Activated CD4-positive, alpha-beta T cell treated with anti-CD3 and anti-CD28 coated beads for 1 hour (primary cell): ENCODE results near the gene SNX13.

ENCODE experiments used
- DNase-seq: peaks from one replicate; pipeline ENCODE4 v3.0.0-alpha.2; 2020

SNX13 gene

DNA sequence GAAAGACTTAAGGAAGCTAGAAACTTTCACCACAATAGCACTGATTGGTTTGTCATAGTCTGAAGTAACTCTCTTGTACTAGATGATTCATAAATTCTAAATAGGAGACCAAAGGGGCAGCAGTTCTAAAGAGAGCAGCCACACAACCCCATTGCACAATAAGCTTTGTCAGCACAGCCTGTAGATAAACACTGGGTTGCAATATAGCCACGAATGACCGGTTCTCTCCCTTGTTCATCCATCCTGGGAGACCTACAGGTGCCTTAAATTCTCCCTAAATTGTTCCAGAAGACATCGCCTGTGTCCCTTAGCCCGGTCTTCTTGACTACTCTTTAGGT is 167.0 kb downstream of the SNX13 start:
- DNase-seq, result no peak

DNA sequence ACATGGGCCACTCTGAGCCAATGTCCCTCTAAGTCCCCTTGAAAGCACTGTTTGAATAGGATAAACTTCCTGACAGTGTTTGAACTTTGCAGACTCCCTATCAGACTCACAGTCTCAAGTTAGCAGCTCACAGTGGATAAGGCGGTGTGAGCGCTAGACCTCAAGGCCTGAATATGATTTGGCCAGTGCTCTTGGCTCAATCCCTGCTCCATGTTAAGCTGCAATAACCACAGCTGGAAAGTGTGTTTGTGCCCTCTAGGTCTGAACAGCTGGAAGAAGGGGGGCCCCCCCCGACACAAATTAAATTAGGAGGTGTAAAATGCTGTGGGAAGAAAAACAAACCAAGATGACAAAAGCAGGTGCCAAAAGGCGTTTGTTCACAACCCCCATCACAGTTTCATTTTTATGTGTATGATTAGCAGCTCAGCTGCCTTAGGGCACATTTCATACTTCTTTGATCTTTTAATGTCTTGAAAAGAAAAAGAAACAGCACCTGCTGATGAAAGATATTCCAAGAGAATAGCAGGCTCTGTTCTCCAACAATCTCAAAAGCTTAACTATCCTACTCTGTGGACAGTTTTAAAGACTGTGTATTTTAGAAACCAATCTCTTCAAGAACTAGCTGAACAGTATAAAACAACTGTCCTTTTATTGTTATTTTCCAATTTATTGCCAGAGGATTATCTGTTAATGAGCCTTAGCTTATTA is 167.6 kb downstream of the SNX13 start:
- DNase-seq, result no peak

DNA sequence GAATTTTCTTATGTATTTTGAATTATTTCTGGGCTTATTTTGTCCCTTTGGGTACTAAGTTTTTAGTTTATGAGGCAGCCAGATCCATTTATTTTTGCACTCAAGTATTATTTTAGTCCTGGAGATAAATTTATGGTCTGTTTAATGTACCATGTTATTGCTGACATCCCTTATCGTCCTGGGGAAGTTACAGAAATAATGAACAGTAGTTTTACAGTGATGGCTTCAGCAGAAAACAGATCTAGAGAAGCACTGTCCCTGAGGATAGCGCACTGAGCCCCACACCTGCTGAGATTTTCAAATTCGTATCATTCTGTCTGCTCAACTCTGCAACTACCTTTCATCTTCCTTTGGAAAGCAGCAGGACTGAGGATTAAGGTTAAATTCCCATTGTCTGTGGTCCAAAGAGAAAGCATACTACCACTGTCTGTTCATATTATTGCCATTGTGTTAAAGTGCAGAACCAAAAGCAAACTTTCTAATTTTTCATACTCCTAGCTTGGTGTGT is 168.3 kb downstream of the SNX13 start:
- no peak for DNase-seq

DNA sequence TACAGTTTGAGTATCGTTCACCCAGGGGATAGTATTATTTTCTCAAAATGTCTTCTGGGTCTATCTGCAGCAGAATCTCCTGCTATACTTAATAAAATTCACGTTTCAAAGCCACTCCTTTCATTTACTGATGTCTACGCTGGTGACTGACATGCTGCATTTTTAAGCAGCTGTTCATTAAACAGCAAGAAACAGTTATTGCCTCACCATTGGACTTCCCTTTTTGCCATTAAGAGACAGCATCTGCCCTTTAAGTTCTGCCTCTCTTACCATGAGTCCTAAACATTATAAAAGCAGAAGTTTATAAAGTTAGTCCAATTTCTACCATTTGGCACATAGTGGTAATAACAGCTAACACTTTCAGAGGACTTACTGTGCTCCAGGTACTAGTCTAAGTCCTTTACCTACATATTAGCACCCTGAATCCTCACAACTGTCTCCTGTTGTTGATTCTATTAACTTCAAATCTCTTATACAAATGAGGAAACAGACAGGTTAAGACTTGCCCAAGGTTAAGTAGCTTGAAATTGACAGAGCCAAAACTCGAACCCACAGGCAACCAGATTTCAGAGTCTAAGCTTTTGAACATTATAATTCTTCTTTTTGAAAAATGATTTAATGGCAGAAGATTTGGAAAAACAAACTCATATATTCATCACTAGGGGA is 169.5 kb downstream of the SNX13 start:
- DNase-seq, result no peak

DNA sequence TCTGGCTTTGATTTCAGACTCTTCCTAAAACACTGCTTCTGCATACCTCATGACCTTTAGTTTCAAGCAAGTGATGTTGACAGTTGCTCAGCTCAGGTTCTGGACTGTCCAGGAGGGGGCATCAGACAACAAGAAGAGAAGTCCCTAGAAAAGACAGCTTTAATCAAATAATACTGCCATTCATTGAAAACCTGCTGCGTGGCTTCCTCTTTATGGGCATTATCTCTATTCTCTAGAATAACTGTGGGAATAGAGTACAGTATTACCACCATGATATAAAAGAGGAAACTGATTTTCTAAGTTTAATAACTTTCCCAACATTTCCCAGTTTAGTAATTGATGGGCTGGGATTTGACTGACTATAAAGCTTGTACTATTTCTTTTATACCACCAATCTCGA is 170.4 kb downstream of the SNX13 start:
- no peak for DNase-seq

DNA sequence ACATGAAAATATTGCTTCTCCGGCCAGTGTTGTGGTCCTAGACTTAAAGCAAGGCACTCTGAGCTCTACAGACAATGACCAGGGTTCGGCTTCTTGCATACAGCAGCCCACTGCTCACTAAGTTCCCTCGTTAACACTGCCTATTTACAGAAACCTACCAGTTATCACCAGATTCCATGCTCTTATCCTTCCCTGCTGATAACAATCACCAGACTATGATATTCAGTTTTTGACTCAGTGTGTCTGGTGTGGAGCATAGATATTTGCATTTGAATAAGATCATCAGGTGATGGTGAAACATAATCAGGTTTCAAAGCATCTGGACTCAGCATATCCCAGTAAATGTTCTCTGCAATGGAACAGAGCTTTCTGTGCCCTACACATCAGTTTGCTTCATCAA is 182.3 kb downstream of the SNX13 start:
- DNase-seq, result no peak

DNA sequence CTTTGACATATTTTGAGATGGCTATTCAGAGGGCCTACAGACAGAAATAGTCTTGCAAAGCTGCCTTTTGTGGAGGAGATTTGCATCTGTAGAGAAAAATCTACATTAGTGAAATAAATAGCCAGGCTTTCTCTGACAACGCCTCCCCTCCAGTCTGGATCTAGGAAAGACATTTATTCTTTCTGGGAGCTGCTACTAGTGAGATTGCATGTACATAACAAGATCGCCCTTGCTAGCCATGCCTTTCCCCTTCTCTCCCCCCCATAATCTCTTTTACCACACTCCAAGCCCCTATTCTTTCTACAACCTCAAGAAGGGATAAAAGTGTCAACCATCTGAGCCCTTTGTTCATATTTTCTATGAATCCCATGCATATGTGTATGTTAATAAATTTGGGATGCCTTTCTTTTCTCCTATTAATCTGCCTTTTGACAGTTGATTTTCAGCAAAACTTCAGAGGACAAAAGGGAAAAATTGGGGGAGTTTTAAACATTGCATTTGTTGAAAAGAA is 194.2 kb downstream of the SNX13 start:
- no peak for DNase-seq

DNA sequence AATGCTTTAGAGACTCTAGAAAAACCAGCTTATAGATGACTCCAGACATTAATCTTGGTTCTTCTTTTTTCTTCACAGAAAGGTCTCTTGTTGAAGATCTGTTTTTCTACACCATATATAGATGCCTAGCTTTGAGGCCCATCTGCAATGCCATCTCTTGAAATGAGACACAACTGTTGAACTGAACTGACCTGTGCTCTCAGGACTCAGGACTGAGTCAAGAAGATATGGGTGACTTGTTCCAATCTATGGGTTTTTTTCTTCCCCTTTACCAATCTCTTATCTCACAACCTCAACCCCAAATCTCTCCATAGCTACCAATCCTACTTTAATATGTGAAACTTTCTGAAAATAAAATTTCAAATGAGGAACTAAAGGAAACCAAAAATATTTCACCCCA is 194.7 kb downstream of the SNX13 start:
- DNase-seq, result no peak

DNA sequence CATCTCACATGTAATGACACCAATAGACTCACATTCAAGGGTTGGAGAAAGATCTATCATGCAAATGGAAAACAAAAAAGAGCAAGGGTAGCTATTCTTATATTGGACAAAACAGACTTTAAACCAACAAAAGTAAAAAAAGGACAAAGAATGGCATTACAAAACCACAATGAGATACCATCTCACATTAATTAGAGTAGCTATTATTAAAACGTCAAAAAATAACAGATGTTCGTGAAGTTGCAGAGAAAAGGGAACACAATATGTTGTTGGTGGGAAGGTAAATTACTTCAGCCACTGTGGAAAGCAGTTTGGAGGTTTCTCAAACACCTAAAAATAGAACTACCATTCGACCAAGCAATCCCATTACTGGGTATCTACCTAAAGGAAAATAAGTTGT is 197.0 kb downstream of the SNX13 start:
- DNase-seq, result no peak

DNA sequence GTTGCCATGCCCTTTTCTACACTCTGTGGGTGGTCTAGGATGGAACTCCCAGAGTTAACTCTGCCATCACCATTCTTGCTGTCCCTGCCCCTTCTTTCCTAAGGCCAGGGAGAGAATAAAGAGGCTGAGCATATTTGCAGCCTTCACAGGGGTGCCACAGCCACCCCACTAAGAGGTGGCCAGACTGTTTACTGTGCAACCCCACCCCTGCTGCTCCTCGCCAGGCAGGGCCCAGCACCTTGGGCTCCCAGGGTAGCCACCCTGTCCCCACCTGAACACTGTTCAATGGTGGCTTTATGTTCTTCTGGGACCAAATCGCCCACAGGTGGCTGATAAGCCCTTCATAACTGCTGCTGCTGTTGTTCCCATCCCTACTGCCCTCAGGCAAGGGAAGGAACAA is 198.9 kb downstream of the SNX13 start:
- DNase-seq, result no peak
